NT2/D1 (cell line): Measurements from ENCODE around the gene PMPCA.

Source experiments
- YY1 ChIP-seq: IDR thresholded peaks from 2 replicates; pipeline ENCODE4 v1.6.1; 2011; ENCODE audit not compliant: insufficient read length, insufficient read depth
- ZNF274 ChIP-seq: IDR thresholded peaks from 2 replicates; pipeline ENCODE4 v1.6.1; 2011; ENCODE audit warnings: mild to moderate bottlenecking, low read depth, low read length

DNA sequence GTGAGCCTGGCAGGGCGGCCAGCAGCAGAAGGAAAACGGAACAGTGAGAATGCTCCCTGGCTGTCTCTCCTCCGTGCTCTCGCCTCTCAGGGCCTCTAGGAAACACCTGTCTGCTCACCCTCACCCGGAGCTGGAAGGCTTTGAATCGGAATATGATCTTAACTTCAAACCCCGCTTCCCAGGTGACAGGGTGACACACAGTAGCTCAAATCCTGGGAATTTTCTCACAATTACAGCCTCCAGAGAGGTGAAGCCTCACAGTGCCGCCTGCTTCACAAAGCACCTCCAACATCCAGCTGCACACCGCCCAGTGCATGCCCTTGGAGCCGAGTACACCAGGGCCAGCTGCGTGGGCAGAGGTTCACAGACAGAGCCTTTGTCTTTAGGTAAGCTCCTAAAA is 59.9 kb downstream of the PMPCA start:
- TF ChIP-seq ZNF274 (no peak), YY1 (no peak)
